Fibroblast of skin of right biceps (primary cell): ENCODE measurements around the gene RAP2B.
"Not testable (repeated sequence)": the region's sequence is repeated elsewhere in the genome, so short reads cannot be mapped to it uniquely, and the experiment has no call there.

ENCODE experiments used
- DNase-seq: peaks from one replicate; pipeline ENCODE4 v3.0.0-alpha.2; 2013

The RAP2B gene

GRCh38 chr3:153161714-153162512 lies at the start of gene RAP2B:
TSS of gene RAP2B (plus strand) at chr3:153162226. CDS start at chr3:153162694, 468 bp downstream.
- peak; percentile 97 for DNase-seq

- DNase-seq = no peak
These were observed 48.5 kb upstream of the RAP2B start for GRCh38 chr3:153113541-153113940.

- DNase-seq = not testable (repeated sequence)
These were observed 47.8 kb upstream of the RAP2B start for GRCh38 chr3:153114270-153114669.

- DNase-seq = no peak
These were observed 46.7 kb upstream of the RAP2B start for GRCh38 chr3:153115326-153115725.

- peak; percentile 35 for DNase-seq
These were observed 34.2 kb upstream of the RAP2B start for GRCh38 chr3:153127788-153128187.

- no peak for DNase-seq
These were observed 32.6 kb upstream of the RAP2B start for GRCh38 chr3:153129426-153129825.

- no peak for DNase-seq
These were observed 32.2 kb upstream of the RAP2B start for GRCh38 chr3:153129866-153130265.

GRCh38 chr3:153130312-153130977 lies 31.6 kb upstream of the RAP2B start:
- peak; percentile 93 for DNase-seq

GRCh38 chr3:153137626-153138025 lies 24.4 kb upstream of the RAP2B start:
- no peak for DNase-seq

- peak; percentile 92 for DNase-seq
These were observed 23.5 kb upstream of the RAP2B start for GRCh38 chr3:153138276-153139210.

- peak; percentile 46 for DNase-seq
These were observed 19.1 kb upstream of the RAP2B start for GRCh38 chr3:153142961-153143360.

GRCh38 chr3:153144071-153144470 lies 18.0 kb upstream of the RAP2B start:
- DNase-seq = no peak

GRCh38 chr3:153144779-153145178 lies 17.2 kb upstream of the RAP2B start:
- peak; percentile 78 for DNase-seq

GRCh38 chr3:153145454-153145853 lies 16.6 kb upstream of the RAP2B start:
- peak; percentile 49 for DNase-seq

GRCh38 chr3:153146191-153147053 lies 15.6 kb upstream of the RAP2B start:
- no peak for DNase-seq

GRCh38 chr3:153150991-153151390 lies 11.0 kb upstream of the RAP2B start:
- DNase-seq = no peak

- not testable (repeated sequence) for DNase-seq
These were observed 6.2 kb upstream of the RAP2B start for GRCh38 chr3:153155786-153156185.

- no peak for DNase-seq
These were observed 3.8 kb upstream of the RAP2B start for GRCh38 chr3:153158189-153158588.

GRCh38 chr3:153158961-153159735 lies 2.9 kb upstream of the RAP2B start:
- no peak for DNase-seq

GRCh38 chr3:153159771-153160397 lies 2.1 kb upstream of the RAP2B start:
- no peak for DNase-seq
